WI38 (cell line): ENCODE results near the gene ALK.

Source experiments
- H3K4me3 ChIP-seq: 2 replicates; pipeline ENCODE4 v1.5.1; 2011; ENCODE audit warnings: low read depth, mild to moderate bottlenecking, control low read depth, low read length
- TF ChIP-seq, protein P1 (sequence below): IDR thresholded peaks from 2 replicates; pipeline ENCODE4 v1.5.1; 2012; ENCODE audit warnings: low read depth, mild to moderate bottlenecking, control low read depth, low read length

ALK gene

DNA sequence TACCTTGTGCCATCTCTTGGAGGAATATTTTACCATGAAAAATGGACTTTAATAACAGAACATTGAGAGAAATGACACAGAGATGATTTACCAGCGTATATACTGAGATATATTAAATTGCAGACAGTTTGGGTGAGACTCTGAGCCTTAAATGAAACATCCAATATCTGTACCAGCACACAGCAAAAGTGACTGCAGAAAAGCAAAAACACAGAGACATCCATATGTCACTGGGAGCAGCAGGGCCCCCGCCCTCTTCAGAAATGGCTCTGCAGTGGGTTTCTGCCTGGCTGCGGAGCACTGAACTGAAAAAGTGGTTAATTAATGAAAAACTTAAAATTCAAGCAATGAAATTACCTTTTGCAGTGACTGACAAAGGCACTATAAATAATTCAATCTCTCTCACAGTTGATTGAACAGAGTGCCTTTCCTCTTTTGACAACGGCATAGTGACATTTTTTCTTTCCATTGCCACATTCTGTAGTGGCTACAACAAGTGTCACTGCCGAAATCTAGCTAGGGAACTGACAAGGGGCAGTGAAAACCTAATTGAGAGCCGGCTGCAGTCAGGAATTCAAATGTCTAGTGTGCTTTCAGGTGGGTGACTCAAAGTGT lies 353.4 kb downstream of the ALK start:
- no peak overlapping the region for H3K4me3 ChIP-seq
- TF ChIP-seq, protein P1, sequence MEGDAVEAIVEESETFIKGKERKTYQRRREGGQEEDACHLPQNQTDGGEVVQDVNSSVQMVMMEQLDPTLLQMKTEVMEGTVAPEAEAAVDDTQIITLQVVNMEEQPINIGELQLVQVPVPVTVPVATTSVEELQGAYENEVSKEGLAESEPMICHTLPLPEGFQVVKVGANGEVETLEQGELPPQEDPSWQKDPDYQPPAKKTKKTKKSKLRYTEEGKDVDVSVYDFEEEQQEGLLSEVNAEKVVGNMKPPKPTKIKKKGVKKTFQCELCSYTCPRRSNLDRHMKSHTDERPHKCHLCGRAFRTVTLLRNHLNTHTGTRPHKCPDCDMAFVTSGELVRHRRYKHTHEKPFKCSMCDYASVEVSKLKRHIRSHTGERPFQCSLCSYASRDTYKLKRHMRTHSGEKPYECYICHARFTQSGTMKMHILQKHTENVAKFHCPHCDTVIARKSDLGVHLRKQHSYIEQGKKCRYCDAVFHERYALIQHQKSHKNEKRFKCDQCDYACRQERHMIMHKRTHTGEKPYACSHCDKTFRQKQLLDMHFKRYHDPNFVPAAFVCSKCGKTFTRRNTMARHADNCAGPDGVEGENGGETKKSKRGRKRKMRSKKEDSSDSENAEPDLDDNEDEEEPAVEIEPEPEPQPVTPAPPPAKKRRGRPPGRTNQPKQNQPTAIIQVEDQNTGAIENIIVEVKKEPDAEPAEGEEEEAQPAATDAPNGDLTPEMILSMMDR = no peak

DNA sequence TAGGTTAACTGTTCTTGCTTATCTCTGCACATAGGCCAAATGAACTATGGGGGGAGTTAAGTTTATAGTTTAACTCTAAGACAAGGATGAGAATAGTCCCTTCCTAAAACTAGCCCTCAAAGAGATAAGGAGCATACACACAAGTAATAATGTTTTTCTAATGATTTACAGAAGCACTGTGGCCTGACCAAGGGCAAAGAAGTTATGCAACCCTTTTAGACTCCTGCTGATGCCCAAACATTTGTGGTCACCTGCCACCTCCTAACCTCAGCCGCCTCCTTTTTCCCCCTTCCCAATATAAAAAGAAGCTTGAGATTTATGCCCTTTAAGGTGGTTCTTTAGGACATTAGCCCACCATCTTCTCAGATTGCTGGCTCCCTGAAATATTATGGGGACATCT lies 357.7 kb downstream of the ALK start:
- TF ChIP-seq, protein P1 = no peak
- no peak overlapping the region for H3K4me3 ChIP-seq

DNA sequence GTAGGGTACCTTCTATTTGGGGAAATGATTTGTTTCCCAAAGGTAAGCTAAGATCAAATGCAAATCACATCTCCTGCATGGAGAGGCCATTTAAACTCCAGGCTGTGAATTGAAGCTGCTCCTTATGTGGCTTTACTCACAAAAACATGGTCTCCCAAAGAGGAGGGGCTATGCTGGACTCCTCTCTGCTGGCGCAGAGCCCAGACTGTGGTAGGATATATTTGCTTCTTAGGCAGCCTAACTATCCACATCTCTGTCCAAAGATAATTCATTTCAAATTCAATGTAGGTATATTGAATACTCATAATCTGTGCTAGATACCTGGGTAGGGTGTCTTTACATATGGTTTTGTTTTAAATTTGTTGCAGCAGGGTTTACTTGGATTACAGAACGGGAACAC lies 358.5 kb downstream of the ALK start:
- H3K4me3 ChIP-seq = no peak overlapping the region
- TF ChIP-seq, protein P1 = no peak

DNA sequence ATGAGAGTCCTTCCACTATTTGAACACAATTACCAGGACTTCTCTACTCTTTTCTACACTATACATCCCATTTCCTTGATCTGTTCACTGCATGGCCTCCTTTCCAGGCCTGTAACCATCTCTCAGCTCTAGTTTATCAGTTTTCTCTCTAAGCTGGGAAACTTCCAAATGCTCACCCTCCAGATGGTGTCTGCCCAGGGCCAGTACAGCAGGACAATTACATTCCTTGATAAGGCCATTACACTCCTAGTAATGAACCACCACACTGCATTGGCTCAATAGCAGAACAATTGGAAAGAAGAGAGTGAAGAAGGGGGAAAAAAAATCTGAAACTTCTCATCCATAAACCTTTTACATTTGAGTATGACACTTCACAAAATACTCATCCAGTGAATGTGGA lies 359.1 kb downstream of the ALK start:
- H3K4me3 ChIP-seq = no peak overlapping the region
- TF ChIP-seq, protein P1 = no peak

DNA sequence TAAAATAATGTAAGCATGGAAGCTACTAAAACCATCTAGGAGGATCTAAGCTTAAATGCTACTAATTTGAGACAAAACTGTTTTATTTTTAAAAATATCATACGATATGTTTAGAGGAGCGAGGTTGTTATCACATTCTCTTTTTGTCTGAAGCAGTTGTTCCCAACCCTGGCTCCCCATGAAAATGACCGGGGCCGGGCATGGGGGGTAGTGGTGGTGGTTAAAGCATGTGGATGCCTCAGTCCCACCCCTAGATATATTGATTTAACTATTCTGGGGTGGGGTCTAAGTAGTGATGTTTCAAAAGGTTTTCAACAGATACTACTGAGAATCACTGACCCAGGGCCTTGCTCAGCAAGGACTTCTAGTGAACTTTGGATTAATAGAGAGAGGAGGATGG lies 359.8 kb downstream of the ALK start:
- TF ChIP-seq, protein P1 = no peak
- no peak overlapping the region for H3K4me3 ChIP-seq

DNA sequence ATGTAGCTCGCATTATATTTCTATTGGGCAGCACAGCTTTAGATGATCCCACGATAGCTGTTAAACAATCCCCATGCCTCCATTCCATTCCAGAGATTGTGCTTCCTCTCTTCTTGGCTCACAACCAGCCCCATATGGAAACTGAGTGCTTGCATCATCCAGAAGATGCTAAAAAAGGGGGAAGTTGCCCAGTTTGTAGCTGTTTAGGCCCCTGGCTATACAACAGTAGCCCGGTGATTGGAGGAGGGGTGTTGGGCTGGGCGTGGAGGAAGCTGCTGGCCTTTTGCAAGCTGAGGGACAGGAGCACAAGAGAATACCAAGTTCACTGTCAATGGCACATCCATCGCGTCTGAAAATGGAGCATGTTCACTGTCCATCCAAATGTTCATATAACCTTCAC lies 360.2 kb downstream of the ALK start:
- TF ChIP-seq, protein P1 = no peak
- H3K4me3 ChIP-seq = no peak overlapping the region

DNA sequence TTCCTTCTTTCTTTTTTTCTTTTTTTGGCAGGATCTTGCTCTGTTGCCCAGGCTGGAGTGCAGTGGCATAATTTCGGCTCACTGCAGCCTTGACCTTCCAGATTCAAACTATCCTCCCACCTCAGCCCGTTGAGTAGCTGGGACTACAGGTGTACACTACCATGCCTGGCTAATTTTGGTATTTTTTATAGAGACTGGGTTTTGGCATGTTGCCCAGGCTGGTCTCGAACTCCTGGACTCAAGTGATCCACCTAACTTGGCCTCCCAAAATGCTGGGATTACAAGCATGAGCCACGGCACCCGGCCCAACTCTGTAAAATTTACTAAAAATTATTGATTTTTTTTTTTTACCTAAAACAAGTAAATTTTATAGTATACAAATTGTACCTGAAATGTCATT lies 360.8 kb downstream of the ALK start:
- H3K4me3 ChIP-seq = no peak overlapping the region
- TF ChIP-seq, protein P1 = no peak
